IPS DF 6.9 (cell line): ENCODE results near the gene RTKN.

Experiments
- DNase-seq: peaks from one replicate; pipeline ENCODE4 v3.0.0-alpha.2; 2013; ENCODE audit warnings: low read depth, low spot score
- H3K27ac ChIP-seq: one replicate; pipeline ENCODE4 v1.5.1; 2013; ENCODE audit warnings: low read length, control low read depth
- H3K27me3 ChIP-seq: 2 replicates; pipeline ENCODE4 v1.6.1; 2013; ENCODE audit warnings: mild to moderate bottlenecking, low read length; ENCODE audit not compliant: control insufficient read depth, insufficient read depth
- H3K36me3 ChIP-seq: 2 replicates; pipeline ENCODE4 v1.6.1; 2013; ENCODE audit warnings: low read length; ENCODE audit not compliant: control insufficient read depth, insufficient read depth
- H3K4me1 ChIP-seq: 2 replicates; pipeline ENCODE4 v1.6.1; 2013; ENCODE audit warnings: low read length; ENCODE audit not compliant: control insufficient read depth, insufficient read depth
- H3K4me3 ChIP-seq: 2 replicates; pipeline ENCODE4 v1.5.1; 2013; ENCODE audit warnings: mild to moderate bottlenecking, low read length
- H3K9me3 ChIP-seq: 2 replicates; pipeline ENCODE4 v1.6.1; 2013; ENCODE audit warnings: low read length, inconsistent platforms; ENCODE audit not compliant: control insufficient read depth, insufficient read depth
- WGBS: extraction: QIAGEN DNeasy Blood & Tissue Kit; methylation state at CpG from one replicate; pipeline ENCODE4 v1.1.7; 2013; ENCODE audit warnings: mixed read lengths, missing lambda C conversion rate; ENCODE audit not compliant: insufficient read length, insufficient coverage; 5-methylcytosine and 5-hydroxymethylcytosine counted together

The RTKN gene

GRCh38 chr2:74392449-74392743 is 49.3 kb downstream of the RTKN start:
- no peaks in the 10 kb centered on the region for H3K4me1 ChIP-seq
- no CpG with 5 or more reads among the region's 13 CpGs for WGBS
- no peaks in the 10 kb centered on the region for H3K36me3 ChIP-seq
- no peak overlapping the region; the same call in 1 of the 2 replicates for H3K4me3 ChIP-seq
- H3K27ac ChIP-seq: no peak overlapping the region
- no peaks in the 10 kb centered on the region for H3K9me3 ChIP-seq
- no peak for DNase-seq
- no peaks in the 10 kb centered on the region for H3K27me3 ChIP-seq

- Histone ChIP-seq H3K27ac (no peak overlapping the region), H3K9me3 (no peaks in the 10 kb centered on the region), H3K4me3 (peak overlapping the region; percentile 88), H3K27me3 (no peaks in the 10 kb centered on the region), H3K36me3 (no peaks in the 10 kb centered on the region), H3K4me1 (no peaks in the 10 kb centered on the region)
- WGBS: no CpG with 5 or more reads among the region's 62 CpGs
- peak; percentile 72 for DNase-seq
Observed at GRCh38 chr2:74391580-74392448, 49.9 kb downstream of the RTKN start.

GRCh38 chr2:74391209-74391579 is 50.5 kb downstream of the RTKN start:
- no peak for DNase-seq

GRCh38 chr2:74390606-74391005 is 51.1 kb downstream of the RTKN start:
- H3K36me3 ChIP-seq: no peaks in the 10 kb centered on the region
- no peak overlapping the region for H3K27ac ChIP-seq
- no CpG with 5 or more reads among the region's 5 CpGs for WGBS
- no peaks in the 10 kb centered on the region for H3K9me3 ChIP-seq
- no peaks in the 10 kb centered on the region for H3K4me1 ChIP-seq
- no peak for DNase-seq
- no peaks in the 10 kb centered on the region for H3K27me3 ChIP-seq
- H3K4me3 ChIP-seq: no peak overlapping the region; the same call in 1 of the 2 replicates

More at GRCh38 chr2:74391209-74391579, 50.5 kb downstream of the RTKN start:
- peak overlapping the region; percentile 88 for H3K4me3 ChIP-seq
- no peaks in the 10 kb centered on the region for H3K9me3 ChIP-seq
- WGBS: no CpG with 5 or more reads among the region's 11 CpGs
- no peaks in the 10 kb centered on the region for H3K36me3 ChIP-seq
- H3K27me3 ChIP-seq: no peaks in the 10 kb centered on the region
- no peaks in the 10 kb centered on the region for H3K4me1 ChIP-seq
- no peak overlapping the region for H3K27ac ChIP-seq

- DNase-seq: no peak
- Histone ChIP-seq H3K27me3 (no peaks in the 10 kb centered on the region), H3K4me1 (no peaks in the 10 kb centered on the region), H3K27ac (no peak overlapping the region), H3K9me3 (no peaks in the 10 kb centered on the region), H3K4me3 (no peak overlapping the region), H3K36me3 (peaks cover 3% of the 10 kb centered on the region; the same call in 1 of the 2 replicates)
- no CpG with 5 or more reads among the region's 1 CpG for WGBS
Observed at GRCh38 chr2:74387346-74387745, 54.4 kb downstream of the RTKN start.

- Histone ChIP-seq H3K4me1 (no peaks in the 10 kb centered on the region), H3K27me3 (no peaks in the 10 kb centered on the region), H3K36me3 (peaks cover 3% of the 10 kb centered on the region; the same call in 1 of the 2 replicates), H3K27ac (no peak overlapping the region), H3K4me3 (no peak overlapping the region), H3K9me3 (no peaks in the 10 kb centered on the region)
- no peak for DNase-seq
- no CpG with 5 or more reads among the region's 8 CpGs for WGBS
Observed at GRCh38 chr2:74385396-74385795, 56.3 kb downstream of the RTKN start.

GRCh38 chr2:74384051-74384450 is 57.7 kb downstream of the RTKN start:
- no peak for DNase-seq
- Histone ChIP-seq H3K9me3 (no peaks in the 10 kb centered on the region), H3K36me3 (peaks cover 3% of the 10 kb centered on the region; the same call in 1 of the 2 replicates), H3K27ac (no peak overlapping the region), H3K4me3 (no peak overlapping the region), H3K4me1 (peaks cover 5% of the 10 kb centered on the region; the same call in 1 of the 2 replicates), H3K27me3 (no peaks in the 10 kb centered on the region)
- WGBS: no CpG with 5 or more reads among the region's 3 CpGs

- Histone ChIP-seq H3K27ac (no peak overlapping the region), H3K36me3 (peaks cover 3% of the 10 kb centered on the region; the same call in 1 of the 2 replicates), H3K4me1 (peaks cover 5% of the 10 kb centered on the region; the same call in 1 of the 2 replicates), H3K27me3 (no peaks in the 10 kb centered on the region), H3K4me3 (no peak overlapping the region), H3K9me3 (no peaks in the 10 kb centered on the region)
- DNase-seq: no peak
- WGBS: no CpG with 5 or more reads among the region's 1 CpG
Observed at GRCh38 chr2:74383254-74383653, 58.5 kb downstream of the RTKN start.

- WGBS: no CpG with 5 or more reads among the region's 3 CpGs
- Histone ChIP-seq H3K36me3 (peaks cover 7% of the 10 kb centered on the region; the same call in 1 of the 2 replicates), H3K4me3 (no peak overlapping the region), H3K9me3 (no peaks in the 10 kb centered on the region), H3K4me1 (peaks cover 5% of the 10 kb centered on the region; the same call in 1 of the 2 replicates), H3K27ac (no peak overlapping the region), H3K27me3 (no peaks in the 10 kb centered on the region)
- DNase-seq: no peak
Observed at GRCh38 chr2:74381751-74382150, 60.0 kb downstream of the RTKN start.

- DNase-seq: no peak
- Histone ChIP-seq H3K36me3 (peaks cover 4% of the 10 kb centered on the region; the same call in 1 of the 2 replicates), H3K4me1 (peaks cover 5% of the 10 kb centered on the region; the same call in 1 of the 2 replicates), H3K27ac (no peak within 1 kb of the TSS), H3K4me3 (no peak within 1 kb of the TSS), H3K9me3 (no peaks in the 10 kb centered on the region), H3K27me3 (no peaks in the 10 kb centered on the region)
- no CpG with 5 or more reads among the region's 14 CpGs for WGBS
Observed at GRCh38 chr2:74379851-74380789, 61.6 kb downstream of the RTKN start, which contains the start of gene DCTN1. Gene DCTN1, minus strand, starts transcription at chr2:74380311. Its CDS starts 274 bp downstream, at chr2:74380037.
